Esophagus muscularis mucosa (tissue), 4 donors: ENCODE results near the gene SYNPO2.

Source experiments
- CTCF ChIP-seq, 3 experiments: fragments of 200-600 bp in 2 of 3; fragments of 450-650 bp in 1 of 3; sonication (generic) in 2 of 3; IDR thresholded peaks; one replicate each; pipeline ENCODE4 v1.5.1; 2017 to 2019; ENCODE audit warnings: antibody characterized with exemption in 3 of 3, mild to moderate bottlenecking in 2 of 3, moderate library complexity in 1 of 3
- EP300 ChIP-seq: sonication (generic); formaldehyde crosslinking; IDR thresholded peaks from one replicate; pipeline ENCODE4 v1.6.1; 2017; ENCODE audit warnings: antibody characterized with exemption
- POLR2A ChIP-seq: fragments of 450-650 bp; IDR thresholded peaks from one replicate; pipeline ENCODE4 v1.6.1; 2017; ENCODE audit warnings: antibody characterized with exemption, moderate library complexity, mild to moderate bottlenecking, low read depth

GRCh38 chr4:119070301-119070700, 181.6 kb downstream of the SYNPO2 start:
- TF ChIP-seq CTCF (IDR thresholded peaks at IDR 0.05) (no peak), EP300 (no peak), POLR2A (no peak)
